Thoracic aorta (tissue), 2 donors: ENCODE measurements around the gene RBBP4. TPM values are rescaled to one million over a fixed set of nuclear protein-coding genes. Genes with fewer than 3 reads are reported as not detected.

Experiments used
- ATAC-seq: fragments of 150-250 bp; one replicate; pipeline ENCODE4 v1.8.0; 2017; ENCODE audit warnings: low read depth; ENCODE audit not compliant: insufficient number of reproducible peaks, low FRiP score
- DNase-seq: peaks from one replicate; pipeline ENCODE4 v3.0.0-alpha.2; 2020; ENCODE audit warnings: low spot score
- H3K27ac ChIP-seq, 2 donors: fragments of 200-600 bp; sonication (generic); 1 replicate in 1 of 2; 2 replicates in 1 of 2; pipeline ENCODE4 v1.5.1; 2016; ENCODE audit warnings: mild to moderate bottlenecking in 2 of 2, moderate library complexity in 2 of 2
- H3K27me3 ChIP-seq: fragments of 200-600 bp; sonication (generic); replicated peaks from 2 replicates; pipeline ENCODE4 v1.6.0; 2016; ENCODE audit warnings: mild to moderate bottlenecking; ENCODE audit not compliant: insufficient read depth
- H3K36me3 ChIP-seq: fragments of 200-600 bp; sonication (generic); one replicate; pipeline ENCODE4 v1.5.1; 2016
- H3K4me1 ChIP-seq, 2 donors: fragments of 200-600 bp; sonication (generic); 1 replicate in 1 of 2; 2 replicates in 1 of 2; pipeline versions ENCODE4 v1.5.1 to v1.6.0; 2016; ENCODE audit warnings: low read depth in 2 of 2, mild to moderate bottlenecking in 1 of 2; ENCODE audit not compliant: control insufficient read depth in 1 of 2
- H3K4me3 ChIP-seq: fragments of 200-600 bp; sonication (generic); 2 replicates; pipeline ENCODE4 v1.5.1; 2016; ENCODE audit warnings: mild to moderate bottlenecking
- H3K9me3 ChIP-seq: fragments of 200-600 bp; sonication (generic); 2 replicates; pipeline ENCODE4 v1.5.1; 2016
- total RNA-seq, 2 donors: library from RNA; depleted of rRNA; stranded (reverse); fragments of >200 nt; gene quantifications; one replicate each; pipeline versions ENCODE4 v1.1.0 to v1.2.3, GENCODE V29; 2016
- TF ChIP-seq, protein P1 (sequence below): fragments of 200-600 bp; sonication (generic); IDR thresholded peaks from one replicate; pipeline ENCODE4 v1.5.1; 2019; ENCODE audit warnings: antibody characterized with exemption

Gene RBBP4
- total RNA-seq, 2 donors from 2014 or later = 66.9 to 80.8 TPM

DNA sequence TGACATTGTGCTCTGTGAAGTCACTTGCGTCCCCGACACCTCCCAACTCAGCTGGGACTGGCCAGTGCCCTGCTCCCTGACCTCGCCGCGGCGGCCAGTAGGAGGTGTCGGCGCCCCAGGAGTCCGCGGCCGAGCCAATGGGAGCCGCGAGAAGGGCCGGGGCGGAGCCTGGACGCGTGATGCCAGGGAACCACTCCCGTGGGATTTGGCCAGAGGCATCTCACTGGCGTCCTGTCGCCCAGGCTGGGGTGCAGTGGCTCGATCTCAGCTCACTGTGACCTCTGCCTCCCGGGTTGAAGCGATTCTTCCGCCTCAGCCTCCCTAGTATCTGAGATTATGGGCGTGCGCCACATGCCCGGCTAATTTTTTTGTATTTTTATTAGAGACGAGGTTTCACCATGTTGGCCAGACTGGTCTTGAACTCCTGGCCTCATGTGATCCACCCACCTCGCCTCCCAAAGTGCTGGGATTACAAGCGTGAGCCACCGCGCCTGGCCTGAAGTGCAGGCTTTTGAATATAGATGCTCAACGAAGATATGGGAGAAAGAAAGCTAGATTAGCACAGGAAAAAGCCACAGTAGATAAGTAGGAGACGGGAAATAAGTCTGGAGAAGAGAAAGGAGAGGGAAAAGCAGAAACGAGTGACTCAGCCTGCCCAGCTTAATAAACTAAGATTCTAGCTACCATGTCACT is 38.7 kb upstream of the RBBP4 start:
- no peak for ATAC-seq
- H3K4me3 ChIP-seq = peak overlapping the region; percentile 67
- no peaks in the 10 kb centered on the region for H3K36me3 ChIP-seq
- no peaks in the 10 kb centered on the region for H3K27me3 ChIP-seq
- peak; percentile 33 for DNase-seq
- peaks cover 0 to 10% of the 10 kb centered on the region in 2 donors for H3K4me1 ChIP-seq
- no peak overlapping the region for H3K27ac ChIP-seq
- H3K9me3 ChIP-seq = no peaks in the 10 kb centered on the region
- TF ChIP-seq, protein P1, sequence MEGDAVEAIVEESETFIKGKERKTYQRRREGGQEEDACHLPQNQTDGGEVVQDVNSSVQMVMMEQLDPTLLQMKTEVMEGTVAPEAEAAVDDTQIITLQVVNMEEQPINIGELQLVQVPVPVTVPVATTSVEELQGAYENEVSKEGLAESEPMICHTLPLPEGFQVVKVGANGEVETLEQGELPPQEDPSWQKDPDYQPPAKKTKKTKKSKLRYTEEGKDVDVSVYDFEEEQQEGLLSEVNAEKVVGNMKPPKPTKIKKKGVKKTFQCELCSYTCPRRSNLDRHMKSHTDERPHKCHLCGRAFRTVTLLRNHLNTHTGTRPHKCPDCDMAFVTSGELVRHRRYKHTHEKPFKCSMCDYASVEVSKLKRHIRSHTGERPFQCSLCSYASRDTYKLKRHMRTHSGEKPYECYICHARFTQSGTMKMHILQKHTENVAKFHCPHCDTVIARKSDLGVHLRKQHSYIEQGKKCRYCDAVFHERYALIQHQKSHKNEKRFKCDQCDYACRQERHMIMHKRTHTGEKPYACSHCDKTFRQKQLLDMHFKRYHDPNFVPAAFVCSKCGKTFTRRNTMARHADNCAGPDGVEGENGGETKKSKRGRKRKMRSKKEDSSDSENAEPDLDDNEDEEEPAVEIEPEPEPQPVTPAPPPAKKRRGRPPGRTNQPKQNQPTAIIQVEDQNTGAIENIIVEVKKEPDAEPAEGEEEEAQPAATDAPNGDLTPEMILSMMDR = peak; percentile 33

DNA sequence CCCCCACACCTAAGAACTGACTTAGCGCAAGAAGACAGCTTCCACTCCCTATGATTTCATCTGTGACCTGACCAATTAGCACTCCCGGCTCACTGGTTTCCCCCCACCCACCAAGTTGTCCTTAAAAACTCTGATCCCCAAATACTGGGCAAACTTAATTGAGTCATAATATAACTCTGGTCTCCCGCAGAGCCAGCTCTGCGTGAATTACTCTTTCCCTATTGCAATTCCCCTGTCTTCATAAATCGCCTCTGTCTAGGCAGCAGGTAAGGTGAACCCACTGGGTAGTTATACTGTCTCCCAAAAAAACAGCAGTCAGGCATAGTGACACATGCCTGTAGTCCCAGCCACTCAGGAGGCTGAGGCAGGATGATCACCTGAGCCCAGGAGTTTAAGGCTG is 37.5 kb upstream of the RBBP4 start:
- DNase-seq = no peak
- H3K4me3 ChIP-seq = no peak overlapping the region
- no peaks in the 10 kb centered on the region for H3K36me3 ChIP-seq
- H3K9me3 ChIP-seq = no peaks in the 10 kb centered on the region
- no peaks in the 10 kb centered on the region for H3K27me3 ChIP-seq
- no peak for ATAC-seq
- H3K27ac ChIP-seq = no peak overlapping the region
- TF ChIP-seq, protein P1 = no peak
- peaks cover 0 to 10% of the 10 kb centered on the region in 2 donors for H3K4me1 ChIP-seq

- ATAC-seq (no peak), DNase-seq (no peak)
- Histone ChIP-seq H3K4me1 (no peaks in the 10 kb centered on the region), H3K36me3 (no peaks in the 10 kb centered on the region), H3K27ac (no peak overlapping the region), H3K4me3 (no peak overlapping the region), H3K9me3 (no peaks in the 10 kb centered on the region), H3K27me3 (no peaks in the 10 kb centered on the region)
- TF ChIP-seq, protein P1 = no peak
Observed at GRCh38 chr1:32618673-32619221, 32.3 kb upstream of the RBBP4 start.

- peaks cover 3% of the 10 kb centered on the region for H3K36me3 ChIP-seq
- TF ChIP-seq, protein P1 = no peak
- no peak overlapping the region for H3K4me3 ChIP-seq
- H3K27ac ChIP-seq = no peak overlapping the region
- ATAC-seq (no peak), DNase-seq (no peak)
- no peaks in the 10 kb centered on the region for H3K27me3 ChIP-seq
- H3K4me1 ChIP-seq = no peaks in the 10 kb centered on the region
- H3K9me3 ChIP-seq = no peaks in the 10 kb centered on the region
Observed at GRCh38 chr1:32619701-32620485, 31.1 kb upstream of the RBBP4 start.

DNA sequence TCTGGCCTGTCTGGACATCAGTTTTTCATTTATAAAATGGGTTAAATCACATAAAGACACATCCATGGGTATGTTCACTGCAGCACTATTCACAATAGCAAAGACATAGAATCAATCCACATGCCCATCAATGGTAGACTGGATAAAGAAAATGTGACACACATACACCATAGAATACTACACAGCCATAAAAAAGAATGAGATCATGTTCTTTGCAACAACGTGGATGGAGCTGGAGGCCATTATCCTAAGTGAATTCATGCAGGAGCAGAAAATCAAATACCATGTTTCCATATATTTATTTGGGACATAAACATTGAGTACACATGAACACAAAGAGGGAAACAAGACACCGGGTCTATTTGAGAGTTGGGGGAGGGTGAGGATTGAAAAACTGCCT is 28.8 kb upstream of the RBBP4 start:
- Histone ChIP-seq H3K27me3 (no peaks in the 10 kb centered on the region), H3K4me3 (no peak overlapping the region), H3K36me3 (peaks cover 3% of the 10 kb centered on the region), H3K27ac (no peak overlapping the region), H3K4me1 (no peaks in the 10 kb centered on the region), H3K9me3 (no peaks in the 10 kb centered on the region)
- ATAC-seq = no peak
- DNase-seq = no peak
- TF ChIP-seq, protein P1 = no peak
